ENCODE data around the gene CTSD.

CTSD gene

DNA sequence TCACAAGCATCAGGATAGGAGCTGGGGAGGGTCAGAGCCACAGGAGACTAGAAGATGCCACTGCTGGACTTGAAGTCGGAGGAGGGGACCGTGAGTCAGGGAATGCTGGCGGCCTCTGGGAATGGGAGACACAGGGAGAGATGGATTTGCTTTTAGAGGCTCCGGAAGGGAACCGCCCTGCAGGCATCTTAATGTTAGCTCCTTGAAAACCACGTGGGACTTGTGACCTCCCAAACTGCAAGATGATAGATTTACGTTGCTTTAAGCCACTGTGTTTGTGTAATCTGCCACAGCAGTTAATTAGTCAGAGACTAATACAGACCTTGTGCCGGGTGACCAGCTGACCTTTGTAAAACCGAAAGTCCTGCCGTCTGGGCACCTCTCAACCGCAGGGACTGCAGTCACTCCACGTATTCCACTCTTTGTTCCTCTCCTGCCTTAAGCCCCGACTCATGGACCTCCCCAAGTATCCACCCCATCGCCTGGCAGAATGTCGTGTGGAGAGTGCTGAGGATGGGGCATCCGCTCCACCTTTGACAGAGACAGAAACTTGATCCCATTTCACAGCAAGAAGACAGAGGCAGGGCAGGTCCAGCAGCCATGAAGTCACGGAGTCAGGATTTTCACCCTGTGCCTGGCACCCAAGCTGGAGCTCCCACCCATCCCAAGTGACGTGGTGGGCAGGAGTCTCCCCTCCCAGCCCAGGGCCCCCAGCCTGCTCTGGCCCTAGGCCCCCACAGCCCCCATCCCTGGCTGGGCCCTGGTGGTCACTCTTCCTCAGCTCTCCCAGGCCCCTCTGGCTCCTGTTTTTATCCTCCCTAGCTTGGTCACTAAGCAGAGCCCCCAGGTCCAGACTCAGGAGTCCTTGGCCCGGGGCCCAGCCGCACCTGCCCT, 19.4 kb upstream of the CTSD start:
- DNase-seq (ENCODE audit: low spot score) = no peak

DNA sequence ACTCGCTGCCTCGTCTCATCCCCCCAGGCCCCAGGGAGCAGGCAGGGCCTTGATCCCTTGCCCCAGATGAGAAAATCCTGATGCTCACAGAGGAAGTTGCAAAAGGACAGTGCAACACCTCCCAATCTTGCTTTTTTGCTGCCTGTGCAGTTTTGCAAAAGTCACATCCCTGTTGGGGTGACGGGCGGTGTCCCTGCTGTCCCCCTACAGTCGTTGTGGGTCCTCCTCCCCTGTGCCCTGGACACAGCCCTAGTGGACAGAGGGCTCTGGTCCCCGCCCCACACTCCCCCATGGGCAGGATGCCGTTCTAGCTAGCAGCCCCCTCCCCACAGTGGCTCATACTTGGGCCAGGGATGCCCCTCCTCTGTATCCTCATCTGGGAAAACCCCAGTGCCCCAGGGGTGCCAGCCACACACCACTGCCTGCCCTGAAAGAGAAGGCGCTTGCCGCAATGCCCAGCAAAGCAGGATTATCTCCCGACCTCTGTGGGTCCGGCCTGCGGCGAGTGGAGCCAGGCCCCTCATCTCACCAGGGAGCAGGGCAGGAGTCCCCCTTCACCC, 18.4 kb upstream of the CTSD start:
- DNase-seq (ENCODE audit: low spot score) = no peak

DNA sequence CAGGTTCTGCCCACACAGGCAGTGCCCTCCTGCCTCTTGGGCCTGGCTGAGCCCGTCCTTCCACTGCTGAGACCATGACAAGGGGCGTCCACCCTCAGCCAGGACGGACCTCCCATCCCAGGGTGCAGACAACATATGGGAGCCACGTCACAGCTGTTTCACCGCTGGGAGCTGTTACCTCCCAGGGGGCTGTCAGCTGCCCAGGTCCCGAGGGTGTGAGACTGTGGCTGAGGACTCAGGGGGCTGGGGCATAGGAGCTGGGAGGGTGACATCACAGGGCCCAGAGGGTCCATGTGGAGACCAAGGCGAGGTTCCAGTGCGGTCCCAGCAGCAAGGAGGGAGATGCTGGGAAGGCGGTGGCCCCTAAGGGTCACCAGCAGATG, 17.9 kb upstream of the CTSD start:
- no peak for DNase-seq (ENCODE audit: low spot score)

DNA sequence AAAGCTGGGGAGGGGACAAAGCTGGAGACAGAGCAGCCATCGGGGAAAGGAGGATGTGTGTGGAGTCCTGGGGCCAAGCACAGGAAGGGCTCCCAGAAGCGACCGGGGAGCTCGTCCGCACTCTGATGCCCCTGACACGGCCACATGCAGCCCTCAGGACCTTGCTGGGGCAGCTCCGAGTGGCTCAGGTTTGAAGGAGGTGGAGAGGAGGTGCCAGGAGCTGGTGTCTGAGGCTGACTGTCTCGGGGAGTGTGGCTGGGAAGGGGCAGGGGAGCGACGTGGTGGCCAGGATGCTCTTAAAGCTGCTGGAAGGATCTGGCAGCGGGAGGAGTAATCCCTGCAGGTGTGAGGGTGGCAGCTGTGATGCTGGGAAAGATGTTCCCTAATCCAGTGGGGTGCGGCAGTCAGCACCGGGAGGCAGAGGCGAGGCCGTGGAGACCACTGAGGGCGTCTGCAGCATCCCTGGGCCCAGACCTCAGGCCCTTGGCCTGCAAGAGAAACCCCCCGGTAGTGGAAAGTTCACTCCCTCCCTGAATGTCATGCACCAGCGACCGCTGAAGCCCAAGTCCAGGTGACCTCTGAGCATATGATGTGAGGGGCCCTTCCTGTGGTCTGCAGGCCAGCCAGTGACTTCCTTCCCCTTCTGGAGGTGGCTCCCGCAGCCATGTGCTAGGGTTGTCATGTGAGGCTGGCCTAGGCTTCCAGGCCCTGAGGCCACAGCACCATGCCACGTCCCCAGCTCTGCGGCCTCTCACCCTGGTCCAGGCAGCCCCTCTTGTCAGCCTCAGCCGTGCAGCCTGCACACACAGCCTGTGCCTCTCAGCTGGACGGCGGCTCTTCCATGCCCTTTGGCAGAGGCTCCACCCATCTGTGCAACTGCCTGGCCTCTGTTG, 17.2 kb upstream of the CTSD start:
- DNase-seq (ENCODE audit: low spot score) = no peak

DNA sequence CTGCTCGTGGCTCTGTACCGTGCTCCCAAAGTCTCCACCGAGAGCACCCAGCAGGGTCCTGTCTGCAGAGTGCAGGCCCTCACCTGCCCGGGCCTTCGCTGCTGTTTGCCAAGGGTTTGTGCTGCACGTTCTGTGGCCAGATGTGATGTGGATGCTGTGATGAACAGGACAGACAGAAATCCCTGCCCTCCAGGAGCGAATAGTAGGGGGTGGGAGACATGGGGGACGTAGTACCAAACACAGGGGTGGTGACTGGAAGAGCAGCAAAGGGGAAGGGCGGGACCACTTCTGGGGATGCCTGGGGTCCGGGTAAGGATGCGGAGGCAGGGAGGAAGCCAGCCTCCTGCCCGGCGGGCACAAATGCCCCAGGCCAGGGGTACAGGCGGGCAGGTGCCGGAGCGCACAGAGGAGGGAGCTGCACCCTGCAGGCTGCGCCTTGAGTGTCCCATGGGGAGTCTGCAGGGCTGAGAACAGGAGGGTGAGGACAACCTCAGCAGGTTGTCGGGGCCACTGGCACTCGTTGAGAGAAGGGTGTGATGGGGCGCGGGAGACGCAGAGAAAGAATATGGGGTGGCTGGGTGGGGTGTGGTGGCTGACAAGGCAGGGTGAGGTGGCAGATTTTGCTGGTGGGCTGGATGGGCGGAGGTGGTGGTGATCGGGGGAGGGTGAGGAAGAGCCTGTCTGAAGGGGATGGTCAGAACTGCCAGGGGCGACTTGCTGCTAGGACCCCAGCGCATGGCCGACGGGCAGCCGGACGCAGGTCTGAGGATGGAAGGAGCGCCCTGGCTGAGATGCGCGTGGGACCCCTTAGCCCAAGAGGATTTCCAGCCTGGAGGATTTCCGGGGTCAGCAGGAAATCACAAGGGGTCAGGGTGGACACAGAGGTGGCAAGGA, 16.3 kb upstream of the CTSD start:
- DNase-seq (ENCODE audit: low spot score) = no peak

DNA sequence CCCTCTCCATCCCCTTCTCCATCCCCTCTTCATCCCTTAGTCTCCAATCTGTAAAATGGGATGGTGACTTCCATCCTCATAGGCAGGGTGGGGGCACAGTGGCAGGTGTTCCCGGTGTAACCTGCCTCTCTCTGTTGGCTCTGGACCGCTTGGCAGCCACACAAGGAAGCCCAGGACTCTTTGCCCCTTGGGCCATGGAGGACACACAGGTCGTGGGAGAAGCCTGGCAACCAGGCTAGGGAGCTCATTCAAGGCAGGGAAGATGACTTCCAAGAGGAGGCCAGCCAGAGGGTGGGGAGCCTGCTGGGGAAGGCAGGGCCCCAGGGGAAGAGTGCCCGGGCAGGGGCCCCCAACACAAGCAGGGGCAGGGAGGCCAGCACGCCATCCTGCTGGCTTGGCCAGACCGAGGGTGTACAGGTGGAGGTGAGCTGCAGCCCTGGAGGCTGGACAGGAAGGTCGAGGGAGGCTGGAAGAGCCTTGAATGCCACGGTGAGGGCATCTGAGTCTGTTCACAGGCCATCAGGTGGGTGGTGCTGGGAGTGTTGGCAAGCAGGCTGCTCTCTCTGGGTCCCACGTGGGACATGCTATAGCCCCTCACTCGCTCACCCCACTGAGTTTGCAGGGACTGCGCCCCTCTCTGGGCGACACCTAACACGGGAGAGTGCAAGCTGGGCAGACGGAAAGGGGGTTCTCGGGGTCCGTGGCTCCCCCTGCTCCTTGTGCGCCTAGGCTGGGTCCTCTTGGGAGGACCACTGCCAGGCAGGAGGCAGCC, 15.5 kb upstream of the CTSD start:
- DNase-seq (ENCODE audit: low spot score) = no peak

DNA sequence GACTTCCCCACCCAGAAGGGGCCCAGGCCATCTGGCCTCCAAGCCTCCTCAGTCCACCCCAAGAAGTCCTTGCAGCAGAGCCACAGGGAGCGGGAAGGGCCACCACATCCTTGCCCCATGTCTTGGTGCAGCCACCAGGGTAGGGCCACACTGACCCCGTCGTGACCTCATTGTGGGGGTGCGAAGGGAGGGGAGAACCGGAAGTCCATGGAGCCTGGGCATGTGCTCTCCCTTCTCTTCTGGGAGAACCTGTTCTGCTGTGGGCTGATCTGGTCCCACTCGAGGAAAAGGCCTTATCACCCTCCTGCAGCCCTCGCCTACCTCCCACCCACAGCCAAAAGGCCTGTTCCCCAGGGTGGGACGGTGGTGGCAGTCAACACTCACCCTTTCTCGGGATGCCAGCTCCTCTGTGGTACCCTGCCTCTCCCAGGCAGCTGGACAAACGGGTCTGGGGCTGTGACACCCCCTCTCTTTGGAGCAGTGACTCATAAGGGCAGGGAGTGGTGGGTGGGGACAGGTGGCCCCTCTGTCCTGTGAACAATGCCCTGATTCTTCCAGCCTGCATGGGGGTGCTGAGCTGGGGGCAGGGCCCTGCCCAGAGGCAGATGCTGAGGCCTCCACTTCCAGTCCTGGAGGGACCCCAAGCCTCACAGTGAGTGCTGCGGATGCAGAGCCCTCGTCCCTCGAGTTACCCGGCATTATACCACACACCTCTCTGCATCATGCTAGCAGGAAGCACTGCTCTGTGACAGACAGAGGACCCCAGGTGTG, 14.6 kb upstream of the CTSD start:
- DNase-seq (ENCODE audit: low spot score) = no peak

DNA sequence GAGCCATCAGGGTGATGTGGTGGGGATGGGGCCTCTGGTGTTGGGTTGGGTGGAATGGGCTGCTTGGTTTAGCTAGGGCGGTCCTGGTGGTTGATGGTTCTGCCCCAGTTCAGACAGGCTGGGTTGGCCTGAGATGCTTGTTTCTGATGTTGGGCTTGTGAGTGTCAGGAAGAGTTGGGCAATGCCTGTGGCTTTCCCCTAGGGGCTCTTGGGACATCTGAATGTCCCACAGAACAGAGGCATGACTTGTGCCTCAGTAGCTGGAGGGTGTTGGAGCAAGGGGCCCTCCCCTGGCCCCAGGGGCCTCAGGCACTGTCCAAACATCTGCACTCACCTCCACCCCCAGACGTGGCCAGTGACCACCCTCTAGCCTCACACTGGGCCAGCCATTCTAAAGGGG, 14.0 kb upstream of the CTSD start:
- DNase-seq (ENCODE audit: low spot score) = no peak

DNA sequence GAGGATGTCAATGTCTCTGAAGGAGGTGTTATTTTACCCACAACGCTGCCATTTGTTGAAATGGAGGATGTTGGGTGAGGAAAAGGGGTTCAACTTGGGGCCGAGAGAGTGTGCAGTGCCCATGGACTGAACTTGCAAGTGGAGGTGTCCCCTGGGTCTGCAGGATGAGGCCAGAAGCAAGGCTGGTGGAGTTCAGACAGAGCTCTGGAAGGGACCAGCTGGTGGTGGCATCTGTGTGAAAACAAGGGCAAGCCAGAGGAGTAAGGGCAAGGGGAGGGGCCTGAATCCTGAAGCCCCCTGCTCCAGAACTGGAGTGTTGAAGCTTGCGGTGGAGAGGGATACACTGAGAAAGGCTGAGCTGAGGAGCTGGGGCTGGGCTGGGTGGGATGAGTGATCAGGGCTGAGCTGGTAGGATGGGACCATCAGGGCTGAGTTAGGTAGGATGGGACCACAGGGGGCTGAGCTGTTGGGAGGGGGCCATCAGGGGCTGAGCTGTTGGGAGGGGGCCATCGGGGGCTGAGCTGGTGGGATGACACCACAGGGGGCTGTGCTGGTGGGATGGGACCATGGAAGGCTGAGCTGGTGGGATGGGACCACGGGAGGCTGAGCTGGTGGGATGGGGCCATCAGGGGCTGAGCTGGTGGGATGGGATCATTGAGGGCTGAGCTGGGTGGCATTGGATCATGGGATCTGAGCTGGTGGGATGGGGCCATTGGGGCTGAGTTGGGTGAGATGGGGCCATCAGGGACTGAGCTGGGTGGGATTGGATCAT, 13.4 kb upstream of the CTSD start:
- no peak for DNase-seq (ENCODE audit: low spot score)

DNA sequence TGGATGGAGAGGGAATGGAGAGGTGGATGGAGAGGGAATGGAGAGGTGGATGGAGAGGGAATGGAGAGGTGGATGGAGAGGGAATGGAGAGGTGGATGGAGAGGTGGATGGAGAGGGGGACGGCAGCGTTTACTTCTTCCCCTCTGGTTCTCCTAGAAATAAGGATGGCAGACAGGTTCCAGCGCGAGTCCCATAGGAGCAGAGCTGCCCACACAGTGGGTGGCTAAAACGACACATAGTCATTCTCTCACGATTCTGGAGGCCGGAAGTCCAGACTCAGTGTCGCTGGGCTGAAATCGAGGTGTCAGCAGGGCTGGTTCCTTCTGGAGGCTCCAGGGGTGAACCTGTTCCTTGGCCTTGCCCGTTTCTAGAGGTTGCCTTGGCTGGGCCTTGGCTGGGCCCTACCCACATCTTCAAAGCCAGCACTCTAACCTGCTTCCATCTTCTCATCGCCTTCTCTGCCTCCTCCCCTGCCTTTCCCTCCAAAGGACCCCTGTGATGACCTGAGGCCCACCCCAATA, 12.7 kb upstream of the CTSD start:
- DNase-seq (ENCODE audit: low spot score) = no peak

DNA sequence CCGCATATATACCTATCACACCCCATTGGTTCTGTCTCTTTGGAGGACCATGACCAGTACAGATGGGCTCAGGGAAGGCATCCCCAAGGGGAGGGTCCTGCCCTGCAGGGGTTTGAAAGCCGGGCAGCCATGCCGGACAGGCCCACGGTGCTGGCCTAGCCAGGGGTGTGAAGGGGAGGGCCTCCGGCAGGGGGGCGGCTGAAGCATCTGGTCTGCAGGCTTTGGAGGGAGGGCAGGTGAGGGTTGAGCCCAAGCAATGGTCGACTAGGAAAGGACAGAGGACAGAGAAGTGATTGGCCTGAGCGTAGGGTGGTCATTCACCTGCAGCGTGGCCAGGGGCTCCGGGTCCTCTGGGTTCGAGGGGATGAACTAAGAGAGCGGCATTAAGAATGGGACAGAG, 11.2 kb upstream of the CTSD start:
- DNase-seq (ENCODE audit: low spot score) = no peak

DNA sequence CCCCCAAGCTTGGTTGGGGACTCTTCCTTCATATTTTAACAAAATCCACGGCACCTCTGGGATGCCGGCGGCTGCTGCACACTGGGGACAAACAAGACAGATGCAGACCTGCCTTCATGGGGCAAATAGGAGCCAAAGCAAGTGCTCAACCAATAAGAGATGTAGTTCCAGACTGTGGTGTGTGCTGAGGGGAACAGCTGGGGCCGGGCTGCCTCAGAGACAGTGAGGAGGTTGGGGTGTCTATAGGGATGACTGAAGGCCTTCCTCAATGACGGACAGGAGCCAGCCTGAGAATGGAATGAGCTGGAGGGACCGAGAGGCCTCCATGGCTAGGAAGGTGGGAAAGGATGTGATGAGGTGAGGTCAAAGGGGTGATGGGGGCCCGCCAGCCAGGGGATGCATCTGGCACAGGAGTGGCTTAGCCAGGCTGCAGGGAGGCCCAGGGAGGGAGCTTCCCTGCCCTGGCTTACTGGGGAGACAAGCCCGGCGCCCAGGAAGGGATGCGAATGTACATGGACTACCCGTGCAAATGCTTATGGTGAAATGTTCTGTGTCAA, 10.3 kb upstream of the CTSD start:
- no peak for DNase-seq (ENCODE audit: low spot score)

DNA sequence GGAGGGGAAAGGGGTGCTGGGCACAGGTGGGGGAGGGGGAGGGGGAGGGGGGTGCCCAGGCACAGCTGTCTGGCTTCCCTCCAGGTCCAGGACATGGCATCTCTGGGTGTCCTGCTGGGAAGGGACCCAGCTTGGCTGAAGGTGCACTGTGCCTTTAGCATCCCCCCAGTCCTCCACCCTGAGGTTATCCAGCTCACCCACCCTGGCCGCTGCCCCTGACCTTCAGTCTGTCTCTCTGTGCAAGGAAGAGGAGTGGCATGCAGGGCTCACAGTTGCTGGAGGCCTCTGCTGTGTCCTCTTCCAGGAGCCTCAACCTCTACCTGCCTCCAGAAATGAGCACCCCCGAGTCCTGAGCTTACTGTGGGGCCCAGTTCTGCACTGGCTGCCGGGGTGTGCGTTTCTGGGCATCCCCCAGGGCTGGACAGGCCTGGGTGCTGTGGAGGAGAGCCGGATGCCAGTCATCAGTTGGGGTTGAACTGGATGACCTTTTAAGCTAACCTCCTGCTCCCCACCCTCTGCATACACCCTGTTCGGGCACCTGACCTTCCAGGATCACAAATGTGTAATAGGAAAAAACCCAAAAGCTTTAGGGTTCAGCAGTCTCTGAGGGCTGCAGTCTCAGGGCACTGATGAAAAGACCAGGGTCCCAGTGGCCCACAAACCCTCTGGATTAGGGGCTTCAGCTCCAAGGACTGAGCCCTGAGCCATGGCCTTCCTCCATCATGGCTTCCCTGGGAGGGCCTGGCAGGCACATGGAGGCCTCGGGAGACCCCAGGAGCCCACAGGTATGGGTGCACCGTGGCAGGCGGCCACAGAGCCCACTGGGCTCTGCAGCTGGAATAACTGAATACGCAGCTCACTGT, 9.6 kb upstream of the CTSD start:
- DNase-seq (ENCODE audit: low spot score) = no peak

DNA sequence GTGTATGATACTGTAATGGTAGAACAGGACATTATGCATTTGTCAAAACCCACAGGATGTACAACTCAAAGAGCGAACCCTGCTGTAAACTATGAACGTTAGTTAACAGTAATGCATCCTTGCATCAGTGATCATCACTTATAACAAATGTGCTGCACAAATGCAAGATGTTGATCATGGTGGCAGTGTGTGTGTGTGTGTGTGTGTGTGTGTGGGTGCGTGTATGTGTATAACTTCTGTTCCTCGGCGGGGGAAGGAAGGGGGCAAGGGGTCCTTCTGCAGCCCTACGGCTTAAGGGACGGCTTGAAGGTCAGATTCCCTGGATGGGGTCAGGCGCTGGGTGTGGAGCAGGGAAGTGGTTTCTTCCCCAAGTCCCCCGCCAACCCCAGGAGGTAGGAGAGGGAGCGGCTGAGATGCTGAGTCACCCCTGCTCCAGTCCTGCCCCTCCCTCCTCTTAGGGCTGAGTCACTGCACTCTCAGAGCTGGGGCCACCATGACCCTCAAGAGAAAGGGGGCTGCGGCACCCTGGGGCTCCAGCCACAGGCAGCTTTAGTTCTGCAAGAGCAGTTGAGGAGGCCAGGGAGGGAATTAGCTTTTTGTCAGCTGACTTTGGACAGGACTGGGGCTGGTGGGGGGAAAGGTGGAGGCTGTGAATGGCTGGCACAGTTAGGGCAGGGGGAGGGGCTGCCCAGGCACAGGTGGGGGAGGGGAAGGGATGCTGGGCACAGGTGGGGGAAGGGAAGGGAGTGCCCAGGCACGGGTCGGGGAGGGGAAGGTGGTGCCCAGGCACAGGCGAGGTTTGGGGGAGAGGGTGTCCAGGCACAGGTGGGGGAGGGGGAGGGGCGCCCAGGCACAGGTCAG, 8.8 kb upstream of the CTSD start:
- DNase-seq (ENCODE audit: low spot score) = no peak

DNA sequence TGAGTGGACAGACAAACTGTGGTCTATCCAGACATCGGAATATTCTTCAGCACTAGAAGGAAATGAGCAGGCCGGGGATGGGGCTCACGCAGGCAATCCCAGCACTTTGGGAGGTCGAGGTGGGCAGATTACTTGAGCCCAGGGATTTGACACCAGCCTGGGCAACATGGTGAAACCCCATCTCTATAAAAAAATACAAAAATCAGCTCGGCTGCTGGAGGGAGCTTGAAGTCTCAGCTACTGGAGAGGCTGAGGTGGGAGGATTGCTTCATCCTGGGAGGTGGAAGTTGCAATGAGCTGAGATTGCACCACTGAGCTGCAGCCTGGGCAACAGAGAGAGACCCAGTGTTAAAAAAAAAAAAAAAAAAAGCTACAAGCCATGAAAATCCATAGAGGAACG, 8.0 kb upstream of the CTSD start:
- DNase-seq (ENCODE audit: low spot score) = no peak

DNA sequence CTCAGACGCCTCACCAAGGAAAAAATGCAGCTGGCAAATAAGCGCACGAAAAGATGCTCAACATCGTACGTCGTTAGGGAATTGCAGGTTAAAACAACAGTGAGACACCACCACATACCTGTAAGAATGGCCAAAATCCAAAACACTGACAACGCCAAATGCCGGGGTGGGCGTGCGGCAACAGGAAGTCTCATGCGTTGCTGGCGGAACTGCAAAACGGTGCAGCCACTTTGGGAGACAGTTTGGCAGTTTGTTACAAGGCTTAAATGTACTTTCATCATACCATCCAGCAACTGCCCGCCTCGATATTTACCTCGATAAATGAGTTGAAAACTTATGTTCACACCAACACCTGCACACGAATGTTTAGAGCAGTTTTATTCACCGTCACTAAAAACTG, 7.5 kb upstream of the CTSD start:
- no peak for DNase-seq (ENCODE audit: low spot score)

DNA sequence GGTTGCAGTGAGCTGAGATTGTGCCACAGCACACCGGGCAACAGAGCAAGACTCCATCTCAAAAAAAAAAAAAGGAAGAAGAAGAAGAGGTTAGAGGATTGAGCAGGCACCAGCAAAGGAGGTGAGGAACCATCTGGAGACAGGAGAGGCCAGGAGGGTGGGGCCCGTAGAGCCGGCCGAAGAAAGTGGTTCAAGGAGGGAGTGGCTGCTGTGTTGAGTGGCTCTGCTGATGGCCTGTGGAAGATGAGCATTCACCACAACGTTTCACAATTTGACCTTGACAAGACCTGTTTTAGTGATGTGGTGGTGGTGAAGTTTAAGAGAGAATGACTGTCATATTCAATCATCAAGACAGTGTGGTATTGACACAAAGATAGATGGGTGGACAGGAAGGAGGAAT, 6.8 kb upstream of the CTSD start:
- no peak for DNase-seq (ENCODE audit: low spot score)
